HG03103 (cell line): ENCODE results near the gene USP34.
"Not testable (repeated sequence)": the region's sequence is repeated elsewhere in the genome, so short reads cannot be mapped to it uniquely, and the experiment has no call there.

Experiments
- ATAC-seq: cut with Tn5 transposase; IDR thresholded peaks from one replicate; pipeline ENCODE4 v1.9.1; 2021; ENCODE audit warnings: low read depth; ENCODE audit not compliant: unreplicated experiment

Gene USP34

GRCh38 chr2:61210332-61210981 lies 260.4 kb downstream of the USP34 start:
- no peak for ATAC-seq

- no peak for ATAC-seq
These were observed 265.8 kb downstream of the USP34 start for GRCh38 chr2:61205132-61205531.

- no peak for ATAC-seq
These were observed 274.2 kb downstream of the USP34 start for GRCh38 chr2:61196671-61197070.

GRCh38 chr2:61194646-61195045 lies 276.2 kb downstream of the USP34 start:
- not testable (repeated sequence) for ATAC-seq

- no peak for ATAC-seq
These were observed 277.0 kb downstream of the USP34 start for GRCh38 chr2:61193670-61194561.

GRCh38 chr2:61187085-61187484 lies 283.8 kb downstream of the USP34 start:
- ATAC-seq = no peak

- no peak for ATAC-seq
These were observed 285.6 kb downstream of the USP34 start for GRCh38 chr2:61185231-61185728.

GRCh38 chr2:61184263-61184662 lies 286.6 kb downstream of the USP34 start:
- ATAC-seq = no peak

GRCh38 chr2:61183795-61184194 lies 287.1 kb downstream of the USP34 start:
- ATAC-seq = no peak

GRCh38 chr2:61182059-61182383 lies 288.9 kb downstream of the USP34 start:
- ATAC-seq = no peak

GRCh38 chr2:61181382-61182058 lies 289.4 kb downstream of the USP34 start:
- no peak for ATAC-seq

GRCh38 chr2:61180686-61181085 lies 290.2 kb downstream of the USP34 start:
- ATAC-seq = no peak

- ATAC-seq = no peak
These were observed 290.9 kb downstream of the USP34 start for GRCh38 chr2:61179701-61180639.

GRCh38 chr2:61178603-61179545 lies 292.0 kb downstream of the USP34 start:
- no peak for ATAC-seq

GRCh38 chr2:61177727-61178549 lies 292.9 kb downstream of the USP34 start:
- no peak for ATAC-seq

GRCh38 chr2:61176755-61177726 lies 293.8 kb downstream of the USP34 start:
- peak; percentile 67 for ATAC-seq

- ATAC-seq = no peak
These were observed 295.9 kb downstream of the USP34 start for GRCh38 chr2:61175036-61175435.
